GM18909 (cell line): ENCODE results near the gene WDR54.
A peak's percentile ranks its signal among the peaks of the same experiment; 100 is the strongest.
"Not testable (repeated sequence)": the region's sequence is repeated elsewhere in the genome, so short reads cannot be mapped to it uniquely, and the experiment has no call there.

Source experiments
- ATAC-seq: cut with Tn5 transposase; IDR thresholded peaks from one replicate; pipeline ENCODE4 v1.9.1; 2021; ENCODE audit warnings: mild to moderate bottlenecking; ENCODE audit not compliant: unreplicated experiment, poor library complexity

Gene WDR54

GRCh38 chr2:74399785-74400184 is 21.7 kb upstream of the WDR54 start:
- no peak for ATAC-seq

- no peak for ATAC-seq
Measured at GRCh38 chr2:74401891-74402290, 19.6 kb upstream of the WDR54 start.

GRCh38 chr2:74406035-74406434 is 15.5 kb upstream of the WDR54 start:
- ATAC-seq: peak; percentile 61

GRCh38 chr2:74407682-74408081 is 13.8 kb upstream of the WDR54 start:
- no peak for ATAC-seq

GRCh38 chr2:74413001-74413698 is 8.4 kb upstream of the WDR54 start:
- no peak for ATAC-seq

- no peak for ATAC-seq
Measured at GRCh38 chr2:74414441-74414840, 7.1 kb upstream of the WDR54 start.

GRCh38 chr2:74414881-74415761 is 6.4 kb upstream of the WDR54 start:
- no peak for ATAC-seq

- ATAC-seq: no peak
Measured at GRCh38 chr2:74415762-74416395, 5.7 kb upstream of the WDR54 start.

GRCh38 chr2:74416778-74417177 is 4.8 kb upstream of the WDR54 start:
- no peak for ATAC-seq

GRCh38 chr2:74417197-74417596 is 4.3 kb upstream of the WDR54 start:
- ATAC-seq: no peak

- no peak for ATAC-seq
Measured at GRCh38 chr2:74417763-74418162, 3.8 kb upstream of the WDR54 start.

GRCh38 chr2:74418312-74418711 is 3.2 kb upstream of the WDR54 start:
- no peak for ATAC-seq

- no peak for ATAC-seq
Measured at GRCh38 chr2:74419345-74419744, 2.2 kb upstream of the WDR54 start.

- no peak for ATAC-seq
Measured at GRCh38 chr2:74420006-74420405, 1.5 kb upstream of the WDR54 start.

- not testable (repeated sequence) for ATAC-seq
Measured at GRCh38 chr2:74420443-74421103, 957 bp upstream of the WDR54 start.

GRCh38 chr2:74423231-74424095 is 1.9 kb downstream of the WDR54 start:
- no peak for ATAC-seq

- ATAC-seq: no peak
Measured at GRCh38 chr2:74424139-74424992, 2.8 kb downstream of the WDR54 start.

- ATAC-seq: no peak
Measured at GRCh38 chr2:74424995-74425406, 3.5 kb downstream of the WDR54 start.

GRCh38 chr2:74425523-74425922 is 4.0 kb downstream of the WDR54 start:
- no peak for ATAC-seq
